Measurements from ENCODE around the gene PCSK6. TPM values are rescaled to one million over a fixed set of nuclear protein-coding genes. Genes with fewer than 3 reads are reported as not detected.

PCSK6 gene
- total RNA-seq, 4 donors from 2014 or later = 1.4 to 12.8 (median 6.9) TPM

DNA sequence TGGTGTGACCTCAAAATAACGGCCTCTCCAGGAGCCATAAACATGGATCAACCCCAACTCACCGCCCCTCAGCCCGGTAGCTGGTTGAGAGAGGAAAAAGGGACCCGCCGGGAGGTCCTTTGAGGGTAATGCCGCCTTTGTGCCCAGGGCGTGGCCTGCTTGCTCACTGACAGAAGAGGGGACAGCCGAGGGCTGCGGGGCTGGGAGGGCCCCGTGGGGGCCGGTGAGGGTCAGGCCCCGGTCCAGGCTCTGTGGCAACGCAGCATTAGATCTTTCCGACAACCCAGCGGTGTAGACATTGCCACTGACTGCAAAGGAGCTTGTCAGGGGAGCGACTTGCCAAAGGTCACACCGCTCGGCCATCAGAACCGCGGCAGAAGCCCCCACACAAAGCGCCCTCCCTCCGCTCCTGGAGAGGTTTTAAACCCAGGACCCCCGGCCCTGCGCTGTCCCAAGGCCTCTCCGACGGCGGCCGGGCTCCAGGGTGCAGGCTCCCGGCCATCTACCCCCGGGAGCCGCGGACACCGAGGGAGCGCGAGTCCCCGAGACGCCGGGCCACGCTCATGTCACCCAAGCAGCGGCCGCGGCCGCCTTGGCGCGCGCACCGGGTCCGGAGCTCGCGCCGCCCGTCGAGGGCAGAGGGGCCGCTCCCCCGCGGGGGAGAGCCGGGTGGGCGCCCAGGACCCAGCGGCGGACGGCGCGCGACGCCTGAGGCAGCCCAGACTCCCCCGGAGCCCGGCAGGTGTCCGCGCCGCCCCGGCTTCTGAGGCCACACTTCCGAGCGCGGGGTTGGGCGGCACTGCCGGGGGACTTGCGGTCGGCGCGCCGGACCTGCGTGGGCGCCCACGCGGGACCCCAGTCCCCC lies 975 bp downstream of the PCSK6 start:
- Histone ChIP-seq H3K27me3 (peaks cover 0 to 4% of the 10 kb centered on the region in 2 donors), H3K27ac (no peak overlapping the region), H3K4me1 (no peaks in the 10 kb centered on the region), H3K4me3 (no peak overlapping the region), H3K36me3 (no peaks in the 10 kb centered on the region), H3K9me3 (no peaks in the 10 kb centered on the region)
- intact Hi-C loops (cut with DNase I; ENCODE audit: low total_unique reads) = no loop called here
- TF ChIP-seq CTCF (IDR thresholded peaks at IDR 0.05) (no peak), POLR2A (IDR thresholded peaks at IDR 0.05) (no peak)
- no peak for DNase-seq

- Histone ChIP-seq H3K36me3 (no peaks in the 10 kb centered on the region), H3K4me1 (no peaks in the 10 kb centered on the region), H3K27ac (no peak overlapping the region), H3K27me3 (peaks cover 0 to 4% of the 10 kb centered on the region in 2 donors), H3K4me3 (no peak overlapping the region), H3K9me3 (no peaks in the 10 kb centered on the region)
- DNase-seq = no peak
- TF ChIP-seq CTCF (IDR thresholded peaks at IDR 0.05) (no peak), POLR2A (IDR thresholded peaks at IDR 0.05) (no peak)
- intact Hi-C loops (cut with DNase I; ENCODE audit: low total_unique reads) = no loop called here
Measured at GRCh38 chr15:101486696-101487459, 2.6 kb downstream of the PCSK6 start.

DNA sequence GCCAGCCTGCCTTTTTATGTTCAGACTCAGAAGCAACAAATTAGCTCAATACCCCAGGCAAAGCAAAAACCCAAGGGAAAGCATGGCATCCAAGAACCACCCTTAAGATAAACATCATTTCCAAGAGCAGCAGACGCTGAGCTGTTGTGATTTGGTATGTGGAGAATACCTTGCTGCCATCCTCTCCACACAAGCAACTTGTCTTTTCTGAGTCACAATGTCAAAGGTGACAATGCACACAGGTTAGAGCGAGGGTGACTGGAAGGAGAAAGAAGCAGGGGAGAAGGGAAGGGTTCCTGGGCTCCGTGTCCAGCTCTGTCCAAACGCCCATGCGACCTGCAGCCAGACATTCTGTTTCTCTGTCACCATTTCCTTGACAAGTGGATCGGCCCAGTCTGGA lies 6.0 kb downstream of the PCSK6 start:
- Histone ChIP-seq H3K4me1 (no peaks in the 10 kb centered on the region), H3K9me3 (no peaks in the 10 kb centered on the region), H3K4me3 (no peak overlapping the region), H3K27me3 (peaks cover 0 to 3% of the 10 kb centered on the region in 2 donors), H3K36me3 (no peaks in the 10 kb centered on the region), H3K27ac (no peak overlapping the region)
- no peak for TF ChIP-seq POLR2A (IDR thresholded peaks at IDR 0.05)
- TF ChIP-seq CTCF (IDR thresholded peaks at IDR 0.05) = no peak
- intact Hi-C loops (cut with DNase I; ENCODE audit: low total_unique reads) = no loop called here
- DNase-seq = no peak

GRCh38 chr15:101482526-101483371 lies 6.8 kb downstream of the PCSK6 start:
- H3K4me1 ChIP-seq = no peaks in the 10 kb centered on the region
- no peaks in the 10 kb centered on the region for H3K9me3 ChIP-seq
- intact Hi-C loops (cut with DNase I; ENCODE audit: low total_unique reads) = no loop called here
- no peak for TF ChIP-seq CTCF (IDR thresholded peaks at IDR 0.05)
- TF ChIP-seq POLR2A (IDR thresholded peaks at IDR 0.05) = no peak
- H3K4me3 ChIP-seq = no peak overlapping the region
- DNase-seq = no peak
- no peaks in the 10 kb centered on the region for H3K36me3 ChIP-seq
- H3K27ac ChIP-seq = no peak overlapping the region
- H3K27me3 ChIP-seq = no peaks in the 10 kb centered on the region

All from uterus (tissue), 4 donors.